Smooth muscle cell (in vitro differentiated cells): ENCODE data around the gene IL13. TPM values are rescaled to one million over a fixed set of nuclear protein-coding genes. Genes with fewer than 3 reads are reported as not detected.

Source experiments
- DNase-seq: peaks from one replicate; lab custom pipeline; 2025; ENCODE audit not compliant: unreplicated experiment; lab: John Stamatoyannopoulos, UW
- H2AFZ ChIP-seq: fragments of 200-600 bp; sonication (generic); 2 replicates; pipeline ENCODE4 v1.6.0; 2016; ENCODE audit warnings: antibody characterized with exemption, low read depth, mild to moderate bottlenecking
- H3F3A ChIP-seq: fragments of 200-600 bp; sonication (generic); 2 replicates; pipeline ENCODE4 v1.6.0; 2017; ENCODE audit warnings: antibody characterized with exemption, low read depth
- H3K27ac ChIP-seq: fragments of 200-600 bp; sonication (generic); 2 replicates; pipeline ENCODE4 v1.5.1; 2016; ENCODE audit warnings: low read depth, mild to moderate bottlenecking
- H3K27me3 ChIP-seq: fragments of 200-600 bp; sonication (generic); 2 replicates; pipeline ENCODE4 v1.6.1; 2016; ENCODE audit warnings: low read depth, mild to moderate bottlenecking
- H3K36me3 ChIP-seq: fragments of 200-600 bp; sonication (generic); 2 replicates; pipeline ENCODE4 v1.5.1; 2016; ENCODE audit warnings: low read depth
- H3K4me1 ChIP-seq: fragments of 200-600 bp; sonication (generic); 2 replicates; pipeline ENCODE4 v1.5.1; 2016; ENCODE audit warnings: low read depth
- H3K4me2 ChIP-seq: fragments of 200-600 bp; sonication (generic); 2 replicates; pipeline ENCODE4 v1.6.0; 2016; ENCODE audit warnings: mild to moderate bottlenecking
- H3K4me3 ChIP-seq: fragments of 200-600 bp; sonication (generic); 2 replicates; pipeline ENCODE4 v1.5.1; 2016; ENCODE audit warnings: mild to moderate bottlenecking
- H3K79me2 ChIP-seq: fragments of 200-600 bp; sonication (generic); 2 replicates; pipeline ENCODE4 v1.6.0; 2016; ENCODE audit warnings: low read depth, mild to moderate bottlenecking
- H3K9ac ChIP-seq: fragments of 200-600 bp; sonication (generic); 2 replicates; pipeline ENCODE4 v1.6.0; 2016; ENCODE audit warnings: low read depth
- H3K9me3 ChIP-seq: fragments of 200-600 bp; sonication (generic); replicated peaks from 2 replicates; pipeline ENCODE4 v1.5.1; 2016; ENCODE audit warnings: low read depth
- H4K20me1 ChIP-seq: fragments of 200-600 bp; sonication (generic); 2 replicates; pipeline ENCODE4 v1.6.0; 2016; ENCODE audit warnings: low read depth
- WGBS: methylation state at CpG from one replicate; pipeline ENCODE4 v1.1.7; 2016; ENCODE audit warnings: low lambda C conversion rate; 5-methylcytosine and 5-hydroxymethylcytosine counted together
- polyA plus RNA-seq: library from polyadenylated mRNA; unstranded; fragments of >200 nt; fragmentation: Nextera tagmentation; extraction: Ambion mirVana; gene quantifications from 2 replicates; pipeline ENCODE4 v1.2.1, GENCODE V29; 2016
- total RNA-seq: library from RNA; depleted of rRNA; stranded (reverse); fragments of >200 nt; gene quantifications from 2 replicates; pipeline ENCODE4 v1.2.3, GENCODE V29; 2014
- TF ChIP-seq, protein P1 (sequence below): fragments of 200-600 bp; sonication (generic); IDR thresholded peaks from 2 replicates; pipeline ENCODE4 v1.5.1; 2017; ENCODE audit warnings: borderline replicate concordance, mild to moderate bottlenecking, antibody characterized with exemption; ENCODE audit not compliant: insufficient read depth, poor library complexity, severe bottlenecking

The IL13 gene
- total RNA-seq = 0.18 and 0.63 TPM in 2 replicates
- 0.70 TPM in 1 of 2 replicates, not detected in the other for polyA plus RNA-seq

- no peaks in the 10 kb centered on the region for H4K20me1 ChIP-seq
- H3K9me3 ChIP-seq = no peaks in the 10 kb centered on the region
- no peak within 1 kb of the TSS for H2AFZ ChIP-seq
- H3K4me1 ChIP-seq = peaks cover 6% of the 10 kb centered on the region
- no peaks in the 10 kb centered on the region for H3K36me3 ChIP-seq
- no peak within 1 kb of the TSS for H3K4me3 ChIP-seq
- H3K27ac ChIP-seq = no peak within 1 kb of the TSS
- no peak for DNase-seq
- H3K9ac ChIP-seq = no peak within 1 kb of the TSS
- TF ChIP-seq, protein P1, sequence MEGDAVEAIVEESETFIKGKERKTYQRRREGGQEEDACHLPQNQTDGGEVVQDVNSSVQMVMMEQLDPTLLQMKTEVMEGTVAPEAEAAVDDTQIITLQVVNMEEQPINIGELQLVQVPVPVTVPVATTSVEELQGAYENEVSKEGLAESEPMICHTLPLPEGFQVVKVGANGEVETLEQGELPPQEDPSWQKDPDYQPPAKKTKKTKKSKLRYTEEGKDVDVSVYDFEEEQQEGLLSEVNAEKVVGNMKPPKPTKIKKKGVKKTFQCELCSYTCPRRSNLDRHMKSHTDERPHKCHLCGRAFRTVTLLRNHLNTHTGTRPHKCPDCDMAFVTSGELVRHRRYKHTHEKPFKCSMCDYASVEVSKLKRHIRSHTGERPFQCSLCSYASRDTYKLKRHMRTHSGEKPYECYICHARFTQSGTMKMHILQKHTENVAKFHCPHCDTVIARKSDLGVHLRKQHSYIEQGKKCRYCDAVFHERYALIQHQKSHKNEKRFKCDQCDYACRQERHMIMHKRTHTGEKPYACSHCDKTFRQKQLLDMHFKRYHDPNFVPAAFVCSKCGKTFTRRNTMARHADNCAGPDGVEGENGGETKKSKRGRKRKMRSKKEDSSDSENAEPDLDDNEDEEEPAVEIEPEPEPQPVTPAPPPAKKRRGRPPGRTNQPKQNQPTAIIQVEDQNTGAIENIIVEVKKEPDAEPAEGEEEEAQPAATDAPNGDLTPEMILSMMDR = no peak
- WGBS = 93% methylated on average over 12 of the region's 12 CpGs
- peaks cover 36% of the 10 kb centered on the region for H3K27me3 ChIP-seq
- H3K79me2 ChIP-seq = no peaks in the 10 kb centered on the region
- H3F3A ChIP-seq = no peaks in the 10 kb centered on the region
- H3K4me2 ChIP-seq = no peak within 1 kb of the TSS
Observed at GRCh38 chr5:132657676-132658380, at the start of gene IL13. IL13 (plus strand) TSS chr5:132658173; CDS start chr5:132658187, 14 bp downstream.

DNA sequence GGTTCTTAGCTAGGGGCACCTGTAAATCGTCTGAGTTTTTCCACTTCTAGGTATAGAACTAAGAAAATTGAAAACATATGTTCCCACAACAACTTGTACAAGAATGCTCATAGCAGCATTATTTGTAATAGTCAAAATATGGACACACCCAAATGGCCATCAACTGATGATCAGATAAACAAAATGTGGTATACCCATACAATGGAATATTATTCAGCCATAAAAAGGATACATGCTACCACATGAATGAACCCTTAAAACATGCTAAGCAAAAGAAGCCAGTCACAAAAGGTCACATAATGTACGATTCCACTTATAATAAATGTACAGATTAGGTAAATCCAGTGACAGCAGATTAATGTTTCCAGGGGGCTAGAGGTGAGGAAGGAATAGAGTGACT lies 46.0 kb upstream of the IL13 start:
- Histone ChIP-seq H3K27me3 (no peaks in the 10 kb centered on the region), H3K9me3 (no peaks in the 10 kb centered on the region), H3K4me3 (no peak overlapping the region), H3K79me2 (no peaks in the 10 kb centered on the region), H2AFZ (no peak overlapping the region), H3F3A (no peaks in the 10 kb centered on the region), H3K4me2 (no peak overlapping the region), H3K27ac (no peak overlapping the region), H3K36me3 (peaks cover 23% of the 10 kb centered on the region), H3K9ac (no peak overlapping the region), H3K4me1 (no peaks in the 10 kb centered on the region), H4K20me1 (no peaks in the 10 kb centered on the region)
- 98% methylated on average over 2 of the region's 2 CpGs for WGBS
- TF ChIP-seq, protein P1 = no peak
- DNase-seq = no peak

- Histone ChIP-seq H3K9me3 (no peaks in the 10 kb centered on the region), H3F3A (no peaks in the 10 kb centered on the region), H3K27me3 (no peaks in the 10 kb centered on the region), H3K27ac (no peak overlapping the region), H3K4me2 (no peak overlapping the region), H4K20me1 (no peaks in the 10 kb centered on the region), H3K4me1 (no peaks in the 10 kb centered on the region), H3K4me3 (no peak overlapping the region), H2AFZ (no peak overlapping the region), H3K36me3 (peaks cover 24% of the 10 kb centered on the region), H3K9ac (no peak overlapping the region), H3K79me2 (no peaks in the 10 kb centered on the region)
- 91% methylated on average over 1 of the region's 1 CpG for WGBS
- TF ChIP-seq, protein P1 = no peak
- no peak for DNase-seq
Observed at GRCh38 chr5:132612846-132613245, 45.1 kb upstream of the IL13 start.

- Histone ChIP-seq H3K79me2 (no peaks in the 10 kb centered on the region), H3K9ac (no peak overlapping the region), H3K27ac (no peak overlapping the region), H3K4me2 (no peak overlapping the region), H3K9me3 (no peaks in the 10 kb centered on the region), H3F3A (no peaks in the 10 kb centered on the region), H3K36me3 (peaks cover 3% of the 10 kb centered on the region), H3K4me3 (no peak overlapping the region), H3K4me1 (no peaks in the 10 kb centered on the region), H4K20me1 (no peaks in the 10 kb centered on the region), H3K27me3 (no peaks in the 10 kb centered on the region), H2AFZ (no peak overlapping the region)
- DNase-seq = no peak
- TF ChIP-seq, protein P1 = no peak
Observed at GRCh38 chr5:132621699-132622098, 36.3 kb upstream of the IL13 start.
